HL-60 (cell line): Measurements from ENCODE around the gene DBN1.

Experiments used
- DNase-seq, 2 experiments: peaks; one replicate each; pipeline ENCODE4 v3.0.0-alpha.2; 2010 to 2020; ENCODE audit warnings: low read depth in 1 of 2, low spot score in 1 of 2
- H3K27ac ChIP-seq: fragments of 250-450 bp; sonication (Bioruptor Pico); replicated peaks from 2 replicates; pipeline ENCODE4 v1.5.1; 2020; ENCODE audit warnings: mild to moderate bottlenecking, moderate library complexity
- H3K27me3 ChIP-seq: fragments of 250-450 bp; sonication (Bioruptor Pico); 2 replicates; pipeline ENCODE4 v1.5.1; 2021; ENCODE audit warnings: mild to moderate bottlenecking, moderate library complexity; ENCODE audit not compliant: insufficient read depth, poor library complexity, severe bottlenecking
- H3K4me3 ChIP-seq: replicated peaks from 2 replicates; pipeline ENCODE4 v1.5.1; 2011; ENCODE audit warnings: mild to moderate bottlenecking, control low read depth, low read length; ENCODE audit not compliant: insufficient read depth
- CTCF ChIP-seq: IDR thresholded peaks from one replicate; pipeline ENCODE4 v1.5.1; 2011; ENCODE audit warnings: low read length, control low read depth, inconsistent platforms; ENCODE audit not compliant: insufficient read depth
- GABPA ChIP-seq: IDR thresholded peaks from 2 replicates; pipeline ENCODE4 v1.6.1; 2012; ENCODE audit warnings: low read depth
- POLR2AphosphoS5 ChIP-seq: IDR thresholded peaks from 2 replicates; pipeline ENCODE4 v1.6.1; 2012; ENCODE audit warnings: low read depth
- REST ChIP-seq: IDR thresholded peaks from 2 replicates; pipeline ENCODE4 v1.6.1; 2012; ENCODE audit warnings: low read depth; ENCODE audit not compliant: insufficient replicate concordance
- SPI1 ChIP-seq: IDR thresholded peaks from 2 replicates; pipeline ENCODE4 v1.6.1; 2012; ENCODE audit warnings: low read depth, mild to moderate bottlenecking, borderline replicate concordance

Gene DBN1

GRCh38 chr5:177507165-177507564, 33.7 kb upstream of the DBN1 start:
- Histone ChIP-seq H3K27ac (peak overlapping the region; percentile 96), H3K27me3 (no peaks in the 10 kb centered on the region), H3K4me3 (peak overlapping the region; percentile 84)
- DNase-seq = peak in 1 of 2 experiments; percentile 58
- no peak for TF ChIP-seq CTCF
- TF ChIP-seq GABPA = no peak
- TF ChIP-seq REST = no peak
- no peak for TF ChIP-seq POLR2AphosphoS5
- TF ChIP-seq SPI1 = no peak

GRCh38 chr5:177505075-177505474, 31.6 kb upstream of the DBN1 start:
- no peak for DNase-seq
- TF ChIP-seq CTCF = no peak
- no peak for TF ChIP-seq SPI1
- TF ChIP-seq REST = no peak
- no peak for TF ChIP-seq GABPA
- TF ChIP-seq POLR2AphosphoS5 = peak; percentile 35; the same call in 1 of the 2 replicates
- no peaks in the 10 kb centered on the region for H3K27me3 ChIP-seq
- no peak overlapping the region for H3K27ac ChIP-seq
- H3K4me3 ChIP-seq = no peak overlapping the region

GRCh38 chr5:177504086-177505056, 30.9 kb upstream of the DBN1 start:
- no peak overlapping the region for H3K27ac ChIP-seq
- H3K4me3 ChIP-seq = no peak overlapping the region
- TF ChIP-seq REST (no peak), SPI1 (no peak), CTCF (no peak), GABPA (no peak), POLR2AphosphoS5 (peak; percentile 7; the same call in 1 of the 2 replicates)
- H3K27me3 ChIP-seq = no peaks in the 10 kb centered on the region
- no peak for DNase-seq
